PC-9 (cell line): ENCODE measurements around the gene ZNF175. TPM values are rescaled to one million over a fixed set of nuclear protein-coding genes. Genes with fewer than 3 reads are reported as not detected.
A peak's percentile ranks its signal among the peaks of the same experiment; 100 is the strongest.

ENCODE experiments used
- BruUV-seq: library from RNA; stranded (reverse); fragments of 400-500 nt; replicated peaks from 2 replicates; lab custom pipeline; 2021; lab: Mats Ljungman, UMichigan
- CTCF ChIA-PET: fragments of 300-600 bp; sonication (Branson Sonifier 250); formaldehyde crosslinking; loops from one replicate; lab custom pipeline; 2022; ENCODE audit warnings: antibody characterized with exemption; lab: Charles Lee
- POLR2A ChIA-PET: fragments of 300-600 bp; sonication (Branson Sonifier 250); formaldehyde crosslinking; loops from one replicate; lab custom pipeline; 2022; ENCODE audit warnings: antibody characterized with exemption; ENCODE audit not compliant: unreplicated experiment; lab: Charles Lee
- DNase-seq, 2 experiments: peaks; one replicate each; pipeline versions ENCODE4 v3.0.0 to v3.0.0-alpha.2; 2015 to 2022; ENCODE audit warnings: mixed read lengths in 1 of 2
- H2AFZ ChIP-seq: fragments of 200-600 bp; sonication (generic); 2 replicates; pipeline ENCODE4 v1.8.1; 2017; ENCODE audit warnings: antibody characterized with exemption
- H3F3A ChIP-seq: fragments of 200-600 bp; sonication (generic); 2 replicates; pipeline ENCODE4 v1.8.1; 2017; ENCODE audit warnings: antibody characterized with exemption, mild to moderate bottlenecking, low read depth; ENCODE audit not compliant: insufficient read depth
- H3K27ac ChIP-seq: fragments of 200-600 bp; sonication (generic); 2 replicates; pipeline ENCODE4 v1.6.1; 2016; ENCODE audit warnings: mixed run types
- H3K27me3 ChIP-seq: fragments of 200-600 bp; sonication (generic); 2 replicates; pipeline ENCODE4 v1.6.1; 2016; ENCODE audit warnings: low read depth, mixed run types; ENCODE audit not compliant: insufficient read depth
- H3K36me3 ChIP-seq: fragments of 200-600 bp; sonication (generic); 2 replicates; pipeline ENCODE4 v1.6.1; 2016; ENCODE audit warnings: low read depth, mixed run types
- H3K4me1 ChIP-seq: fragments of 200-600 bp; sonication (generic); replicated peaks from 2 replicates; pipeline ENCODE4 v1.6.1; 2016; ENCODE audit warnings: mixed run types; ENCODE audit not compliant: insufficient read depth
- H3K4me2 ChIP-seq: fragments of 200-600 bp; sonication (generic); 2 replicates; pipeline ENCODE4 v1.6.1; 2017; ENCODE audit warnings: mixed run types
- H3K4me3 ChIP-seq: fragments of 200-600 bp; sonication (generic); 2 replicates; pipeline ENCODE4 v1.6.1; 2016; ENCODE audit warnings: mixed run types
- H3K79me2 ChIP-seq: fragments of 200-600 bp; sonication (generic); 2 replicates; pipeline ENCODE4 v1.6.1; 2017; ENCODE audit warnings: low read depth, mixed run types
- H3K9me2 ChIP-seq: fragments of 200-600 bp; sonication (generic); 2 replicates; pipeline ENCODE4 v1.8.1; 2017; ENCODE audit warnings: mild to moderate bottlenecking; ENCODE audit not compliant: insufficient read depth
- H3K9me3 ChIP-seq: fragments of 200-600 bp; sonication (generic); 2 replicates; pipeline ENCODE4 v1.8.1; 2016; ENCODE audit warnings: low read depth; ENCODE audit not compliant: insufficient read depth
- H4K20me1 ChIP-seq: fragments of 200-600 bp; sonication (generic); 2 replicates; pipeline ENCODE4 v1.8.1; 2017; ENCODE audit not compliant: insufficient read depth
- CTCF ChIP-seq: fragments of 200-600 bp; sonication (generic); conservative IDR thresholded peaks from 2 replicates; pipeline ENCODE4 v1.6.1; 2017; ENCODE audit warnings: mixed run types, antibody characterized with exemption, mild to moderate bottlenecking, moderate library complexity
- EZH2 ChIP-seq: fragments of 200-600 bp; sonication (generic); IDR thresholded peaks from 2 replicates; pipeline ENCODE4 v1.8.0; 2017; ENCODE audit warnings: antibody characterized with exemption, low read depth
- intact Hi-C: fragments of 100-400 bp; cut with micrococcal nuclease; formaldehyde crosslinking; loops from one replicate; pipeline ENCODE4 v1.10.0; 2022; ENCODE audit not compliant: unreplicated experiment
- total RNA-seq: library from RNA; stranded (reverse); gene quantifications from 2 replicates; pipeline ENCODE4 v1.2.3, GENCODE V29; 2021

The ZNF175 gene
- total RNA-seq, 1 experiment from 2014 or later, result 11.7 TPM

- Histone ChIP-seq H3K27ac (no peak overlapping the region), H3K4me3 (no peak overlapping the region), H3K4me1 (no peaks in the 10 kb centered on the region), H3K36me3 (no peaks in the 10 kb centered on the region), H3K9me2 (no peaks in the 10 kb centered on the region), H3K79me2 (no peaks in the 10 kb centered on the region), H4K20me1 (no peaks in the 10 kb centered on the region), H3K4me2 (no peak overlapping the region), H2AFZ (no peak overlapping the region), H3F3A (no peaks in the 10 kb centered on the region), H3K9me3 (no peaks in the 10 kb centered on the region), H3K27me3 (peaks cover 35% of the 10 kb centered on the region)
- TF ChIP-seq EZH2 (no peak), CTCF (no peak)
- intact Hi-C loops, result no loop called here
- CTCF ChIA-PET, result no interaction called here
- POLR2A ChIA-PET, result no interaction called here
- BruUV-seq, result no TSS peak
- no peak for DNase-seq
Measured at GRCh38 chr19:51602189-51602854, 31.2 kb downstream of the ZNF175 start.

GRCh38 chr19:51607077-51607476 lies 36.0 kb downstream of the ZNF175 start:
- Histone ChIP-seq H3K27me3 (peaks cover 47% of the 10 kb centered on the region), H4K20me1 (no peaks in the 10 kb centered on the region), H3K36me3 (no peaks in the 10 kb centered on the region), H2AFZ (no peak overlapping the region), H3K4me2 (no peak overlapping the region), H3K4me3 (no peak overlapping the region), H3K9me2 (no peaks in the 10 kb centered on the region), H3K79me2 (no peaks in the 10 kb centered on the region), H3F3A (no peaks in the 10 kb centered on the region), H3K4me1 (no peaks in the 10 kb centered on the region), H3K9me3 (no peaks in the 10 kb centered on the region), H3K27ac (no peak overlapping the region)
- DNase-seq, result no peak
- intact Hi-C loops, result no loop called here
- ChIA-PET POLR2A (no interaction called here), CTCF (no interaction called here)
- no TSS peak for BruUV-seq
- TF ChIP-seq CTCF (no peak), EZH2 (no peak)

- no TSS peak for BruUV-seq
- no peaks in the 10 kb centered on the region for H3F3A ChIP-seq
- H3K4me2 ChIP-seq, result no peak overlapping the region
- no peaks in the 10 kb centered on the region for H3K4me1 ChIP-seq
- ChIA-PET CTCF (no interaction called here), POLR2A (no interaction called here)
- no peaks in the 10 kb centered on the region for H3K36me3 ChIP-seq
- H3K9me3 ChIP-seq, result no peaks in the 10 kb centered on the region
- H3K9me2 ChIP-seq, result no peaks in the 10 kb centered on the region
- DNase-seq, result peak; percentile 64 to 82
- TF ChIP-seq EZH2 (no peak), CTCF (peak; percentile 83)
- peaks cover 52% of the 10 kb centered on the region for H3K27me3 ChIP-seq
- no peak overlapping the region for H2AFZ ChIP-seq
- intact Hi-C loops, result loop anchor here (1.0 kb wide), 2 partner anchors 49 to 170 kb away; no protein-coding TSS in a partner anchor
- H3K4me3 ChIP-seq, result no peak overlapping the region
- no peaks in the 10 kb centered on the region for H3K79me2 ChIP-seq
- H4K20me1 ChIP-seq, result no peaks in the 10 kb centered on the region
- H3K27ac ChIP-seq, result no peak overlapping the region
Measured at GRCh38 chr19:51607920-51608562, 37.0 kb downstream of the ZNF175 start.
